PC-9 (cell line): ENCODE data around the gene PABPN1L. TPM values are rescaled to one million over a fixed set of nuclear protein-coding genes. Genes with fewer than 3 reads are reported as not detected.

Source experiments
- BruUV-seq: library from RNA; stranded (reverse); fragments of 400-500 nt; replicated peaks from 2 replicates; lab custom pipeline; 2021; lab: Mats Ljungman, UMichigan
- CTCF ChIA-PET: fragments of 300-600 bp; sonication (Branson Sonifier 250); formaldehyde crosslinking; loops from one replicate; lab custom pipeline; 2022; ENCODE audit warnings: antibody characterized with exemption; lab: Charles Lee
- POLR2A ChIA-PET: fragments of 300-600 bp; sonication (Branson Sonifier 250); formaldehyde crosslinking; loops from one replicate; lab custom pipeline; 2022; ENCODE audit warnings: antibody characterized with exemption; ENCODE audit not compliant: unreplicated experiment; lab: Charles Lee
- DNase-seq, 2 experiments: peaks; one replicate each; pipeline versions ENCODE4 v3.0.0 to v3.0.0-alpha.2; 2015 to 2022; ENCODE audit warnings: mixed read lengths in 1 of 2
- H2AFZ ChIP-seq: fragments of 200-600 bp; sonication (generic); 2 replicates; pipeline ENCODE4 v1.8.1; 2017; ENCODE audit warnings: antibody characterized with exemption
- H3F3A ChIP-seq: fragments of 200-600 bp; sonication (generic); 2 replicates; pipeline ENCODE4 v1.8.1; 2017; ENCODE audit warnings: antibody characterized with exemption, mild to moderate bottlenecking, low read depth; ENCODE audit not compliant: insufficient read depth
- H3K27ac ChIP-seq: fragments of 200-600 bp; sonication (generic); 2 replicates; pipeline ENCODE4 v1.6.1; 2016; ENCODE audit warnings: mixed run types
- H3K27me3 ChIP-seq: fragments of 200-600 bp; sonication (generic); 2 replicates; pipeline ENCODE4 v1.6.1; 2016; ENCODE audit warnings: low read depth, mixed run types; ENCODE audit not compliant: insufficient read depth
- H3K36me3 ChIP-seq: fragments of 200-600 bp; sonication (generic); 2 replicates; pipeline ENCODE4 v1.6.1; 2016; ENCODE audit warnings: low read depth, mixed run types
- H3K4me1 ChIP-seq: fragments of 200-600 bp; sonication (generic); replicated peaks from 2 replicates; pipeline ENCODE4 v1.6.1; 2016; ENCODE audit warnings: mixed run types; ENCODE audit not compliant: insufficient read depth
- H3K4me2 ChIP-seq: fragments of 200-600 bp; sonication (generic); 2 replicates; pipeline ENCODE4 v1.6.1; 2017; ENCODE audit warnings: mixed run types
- H3K4me3 ChIP-seq: fragments of 200-600 bp; sonication (generic); 2 replicates; pipeline ENCODE4 v1.6.1; 2016; ENCODE audit warnings: mixed run types
- H3K79me2 ChIP-seq: fragments of 200-600 bp; sonication (generic); 2 replicates; pipeline ENCODE4 v1.6.1; 2017; ENCODE audit warnings: low read depth, mixed run types
- H3K9me2 ChIP-seq: fragments of 200-600 bp; sonication (generic); 2 replicates; pipeline ENCODE4 v1.8.1; 2017; ENCODE audit warnings: mild to moderate bottlenecking; ENCODE audit not compliant: insufficient read depth
- H3K9me3 ChIP-seq: fragments of 200-600 bp; sonication (generic); 2 replicates; pipeline ENCODE4 v1.8.1; 2016; ENCODE audit warnings: low read depth; ENCODE audit not compliant: insufficient read depth
- H4K20me1 ChIP-seq: fragments of 200-600 bp; sonication (generic); 2 replicates; pipeline ENCODE4 v1.8.1; 2017; ENCODE audit not compliant: insufficient read depth
- EZH2 ChIP-seq: fragments of 200-600 bp; sonication (generic); IDR thresholded peaks from 2 replicates; pipeline ENCODE4 v1.8.0; 2017; ENCODE audit warnings: antibody characterized with exemption, low read depth
- intact Hi-C: fragments of 100-400 bp; cut with micrococcal nuclease; formaldehyde crosslinking; loops from one replicate; pipeline ENCODE4 v1.10.0; 2022; ENCODE audit not compliant: unreplicated experiment
- total RNA-seq: library from RNA; stranded (reverse); gene quantifications from 2 replicates; pipeline ENCODE4 v1.2.3, GENCODE V29; 2021
- TF ChIP-seq, protein P1 (sequence below): fragments of 200-600 bp; sonication (generic); conservative IDR thresholded peaks from 2 replicates; pipeline ENCODE4 v1.6.1; 2017; ENCODE audit warnings: mixed run types, antibody characterized with exemption, mild to moderate bottlenecking, moderate library complexity

The PABPN1L gene
- total RNA-seq, 1 experiment from 2014 or later = not detected

DNA sequence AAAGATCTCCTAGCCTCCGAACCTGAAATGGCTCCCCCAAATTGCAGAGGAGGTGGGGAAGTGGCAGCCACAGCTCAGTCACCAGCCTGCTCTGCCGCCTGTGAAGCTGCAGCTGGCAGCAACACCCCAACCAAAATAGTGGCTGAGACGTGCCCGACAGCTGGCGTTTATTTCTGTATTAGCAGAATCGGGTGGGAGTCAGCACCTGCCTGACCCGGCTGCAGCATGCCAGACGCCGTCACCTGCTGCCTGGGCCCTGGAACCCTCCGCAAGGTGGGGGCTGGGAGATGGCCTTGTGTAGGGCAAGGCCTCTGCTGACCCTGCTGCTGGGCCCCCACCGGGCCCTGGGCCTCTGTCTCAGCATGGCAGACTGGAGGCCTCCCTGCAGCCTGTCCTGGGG, 17.5 kb upstream of the PABPN1L start:
- DNase-seq = no peak
- Histone ChIP-seq H3K4me3 (no peak overlapping the region), H2AFZ (no peak overlapping the region), H3K9me3 (no peaks in the 10 kb centered on the region), H3K79me2 (no peaks in the 10 kb centered on the region), H3K4me1 (no peaks in the 10 kb centered on the region), H3K27me3 (peaks cover 18% of the 10 kb centered on the region), H3K9me2 (no peaks in the 10 kb centered on the region), H4K20me1 (no peaks in the 10 kb centered on the region), H3F3A (peaks cover 5% of the 10 kb centered on the region; the same call in 1 of the 2 replicates), H3K4me2 (no peak overlapping the region), H3K27ac (no peak overlapping the region), H3K36me3 (no peaks in the 10 kb centered on the region)
- no TSS peak for BruUV-seq
- CTCF ChIA-PET = no interaction called here
- POLR2A ChIA-PET = no interaction called here
- intact Hi-C loops = no loop called here
- TF ChIP-seq EZH2 = no peak
- TF ChIP-seq, protein P1, sequence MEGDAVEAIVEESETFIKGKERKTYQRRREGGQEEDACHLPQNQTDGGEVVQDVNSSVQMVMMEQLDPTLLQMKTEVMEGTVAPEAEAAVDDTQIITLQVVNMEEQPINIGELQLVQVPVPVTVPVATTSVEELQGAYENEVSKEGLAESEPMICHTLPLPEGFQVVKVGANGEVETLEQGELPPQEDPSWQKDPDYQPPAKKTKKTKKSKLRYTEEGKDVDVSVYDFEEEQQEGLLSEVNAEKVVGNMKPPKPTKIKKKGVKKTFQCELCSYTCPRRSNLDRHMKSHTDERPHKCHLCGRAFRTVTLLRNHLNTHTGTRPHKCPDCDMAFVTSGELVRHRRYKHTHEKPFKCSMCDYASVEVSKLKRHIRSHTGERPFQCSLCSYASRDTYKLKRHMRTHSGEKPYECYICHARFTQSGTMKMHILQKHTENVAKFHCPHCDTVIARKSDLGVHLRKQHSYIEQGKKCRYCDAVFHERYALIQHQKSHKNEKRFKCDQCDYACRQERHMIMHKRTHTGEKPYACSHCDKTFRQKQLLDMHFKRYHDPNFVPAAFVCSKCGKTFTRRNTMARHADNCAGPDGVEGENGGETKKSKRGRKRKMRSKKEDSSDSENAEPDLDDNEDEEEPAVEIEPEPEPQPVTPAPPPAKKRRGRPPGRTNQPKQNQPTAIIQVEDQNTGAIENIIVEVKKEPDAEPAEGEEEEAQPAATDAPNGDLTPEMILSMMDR = no peak

DNA sequence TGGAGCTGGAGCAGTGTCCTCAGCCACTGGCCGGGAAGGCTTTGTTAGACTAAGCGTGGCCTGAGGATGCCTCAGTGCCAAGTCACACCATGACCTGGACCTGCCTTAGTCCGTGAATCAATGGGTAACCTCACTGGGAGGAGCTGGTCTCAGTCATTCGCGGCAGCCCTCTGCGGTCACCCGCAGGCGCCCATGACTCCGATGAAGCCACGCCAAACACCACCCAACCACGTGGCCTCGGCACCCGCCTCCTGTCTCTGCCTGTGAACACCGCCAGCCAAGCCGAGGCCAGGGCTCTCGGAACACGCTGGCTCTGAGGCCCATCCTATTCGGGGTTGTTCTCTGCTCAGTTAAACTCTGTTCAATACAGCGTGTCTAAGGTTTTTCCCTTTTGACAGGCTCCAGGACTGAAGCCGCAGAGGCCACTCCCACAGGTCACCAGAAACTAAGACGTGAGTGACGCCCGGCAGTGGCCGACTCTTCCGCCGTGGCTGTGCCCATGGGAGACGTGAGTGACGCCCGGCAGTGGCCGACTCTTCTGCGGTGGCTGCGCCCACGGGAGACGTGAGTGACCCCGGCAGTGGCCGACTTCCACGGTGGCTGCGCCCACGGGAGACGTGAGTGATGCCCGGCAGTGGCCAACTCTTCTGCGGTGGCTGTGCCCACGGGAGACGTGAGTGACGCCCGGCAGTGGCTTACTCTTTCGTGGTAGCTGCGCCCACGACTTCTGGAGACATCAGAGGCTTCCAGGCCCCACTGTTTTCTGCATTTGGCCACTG, 16.8 kb upstream of the PABPN1L start:
- Histone ChIP-seq H3K36me3 (no peaks in the 10 kb centered on the region), H3K79me2 (no peaks in the 10 kb centered on the region), H3K4me1 (no peaks in the 10 kb centered on the region), H3K4me3 (no peak overlapping the region), H4K20me1 (no peaks in the 10 kb centered on the region), H2AFZ (no peak overlapping the region), H3K9me3 (no peaks in the 10 kb centered on the region), H3F3A (peaks cover 5% of the 10 kb centered on the region; the same call in 1 of the 2 replicates), H3K4me2 (no peak overlapping the region), H3K27me3 (peaks cover 23% of the 10 kb centered on the region), H3K27ac (no peak overlapping the region), H3K9me2 (no peaks in the 10 kb centered on the region)
- intact Hi-C loops = no loop called here
- ChIA-PET CTCF (no interaction called here), POLR2A (no interaction called here)
- peak in 1 of 2 experiments; percentile 40 for DNase-seq
- no peak for TF ChIP-seq EZH2
- TF ChIP-seq, protein P1 = no peak
- no TSS peak for BruUV-seq

DNA sequence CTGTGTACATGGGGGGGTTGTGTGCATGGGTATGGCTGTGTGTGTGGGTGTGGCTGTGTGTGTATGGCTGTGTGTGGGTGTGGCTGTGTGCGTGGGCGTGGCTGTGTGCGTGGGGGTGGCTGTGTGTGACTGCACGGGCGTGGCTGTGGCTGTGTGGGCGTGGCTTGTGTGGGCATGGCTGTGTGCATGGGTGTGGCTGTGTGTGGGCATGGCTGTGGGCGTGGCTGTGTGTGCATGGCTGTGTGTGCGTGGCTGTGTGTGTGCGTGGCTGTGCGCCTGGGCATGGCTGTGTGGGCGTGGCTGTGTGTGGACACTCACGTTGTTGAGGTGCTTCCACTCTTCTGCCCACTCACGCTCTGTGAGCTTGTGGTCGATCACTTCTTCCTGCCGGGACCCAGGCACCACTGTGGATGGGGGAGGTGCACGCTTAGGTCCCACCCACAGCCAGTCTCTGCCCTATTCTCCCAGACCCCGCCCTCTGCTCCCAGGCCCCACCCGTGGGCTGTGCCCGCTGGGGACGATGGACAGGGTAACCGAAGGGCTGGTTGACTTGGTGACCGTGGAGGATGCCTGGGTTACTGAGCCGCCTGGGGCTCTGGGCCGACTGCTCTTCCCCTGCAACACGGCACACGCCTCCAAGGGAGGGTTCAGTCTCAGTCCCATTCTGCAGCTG, 16.0 kb upstream of the PABPN1L start:
- Histone ChIP-seq H2AFZ (no peak overlapping the region), H3K27me3 (peaks cover 31% of the 10 kb centered on the region), H3F3A (peaks cover 5% of the 10 kb centered on the region; the same call in 1 of the 2 replicates), H3K4me2 (no peak overlapping the region), H3K27ac (no peak overlapping the region), H4K20me1 (no peaks in the 10 kb centered on the region), H3K4me3 (no peak overlapping the region), H3K79me2 (no peaks in the 10 kb centered on the region), H3K36me3 (no peaks in the 10 kb centered on the region), H3K4me1 (no peaks in the 10 kb centered on the region), H3K9me3 (no peaks in the 10 kb centered on the region), H3K9me2 (no peaks in the 10 kb centered on the region)
- BruUV-seq = no TSS peak
- ChIA-PET POLR2A (no interaction called here), CTCF (no interaction called here)
- intact Hi-C loops = no loop called here
- TF ChIP-seq EZH2 = no peak
- TF ChIP-seq, protein P1 = no peak
- DNase-seq = no peak
